Measurements from ENCODE around the gene CENPB.

DNA sequence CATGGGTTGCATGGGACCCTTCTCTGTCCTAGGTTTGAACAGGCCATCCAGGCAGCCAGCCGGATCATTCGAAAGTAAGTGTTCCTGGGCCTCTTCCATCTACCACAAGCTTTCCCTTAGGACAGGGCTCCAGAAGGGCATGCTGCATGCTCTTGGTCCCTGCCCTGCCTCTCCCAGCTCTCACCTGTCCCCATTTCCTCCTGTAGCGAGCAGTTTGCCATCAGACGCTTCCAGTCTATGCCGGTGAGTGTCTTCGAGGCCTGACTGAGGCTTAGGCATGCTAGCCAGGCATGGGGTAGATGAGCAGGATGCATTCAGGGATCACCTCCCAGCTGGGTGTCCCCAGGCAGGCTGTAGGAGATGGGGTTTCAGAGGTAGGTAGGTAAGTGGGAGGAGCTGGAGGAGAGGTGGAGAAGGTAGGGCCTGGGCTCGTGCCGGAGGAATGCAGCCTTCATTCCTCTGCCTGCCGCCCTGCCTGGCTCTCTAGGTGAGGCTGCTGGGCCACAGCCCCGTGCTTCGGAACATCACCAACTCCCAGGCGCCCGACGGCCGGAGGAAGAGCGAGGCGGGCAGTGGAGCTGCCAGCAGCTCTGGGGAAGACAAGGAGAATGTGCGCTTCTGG lies 13.8 kb upstream of the CENPB start:
- TF ChIP-seq, protein P1, sequence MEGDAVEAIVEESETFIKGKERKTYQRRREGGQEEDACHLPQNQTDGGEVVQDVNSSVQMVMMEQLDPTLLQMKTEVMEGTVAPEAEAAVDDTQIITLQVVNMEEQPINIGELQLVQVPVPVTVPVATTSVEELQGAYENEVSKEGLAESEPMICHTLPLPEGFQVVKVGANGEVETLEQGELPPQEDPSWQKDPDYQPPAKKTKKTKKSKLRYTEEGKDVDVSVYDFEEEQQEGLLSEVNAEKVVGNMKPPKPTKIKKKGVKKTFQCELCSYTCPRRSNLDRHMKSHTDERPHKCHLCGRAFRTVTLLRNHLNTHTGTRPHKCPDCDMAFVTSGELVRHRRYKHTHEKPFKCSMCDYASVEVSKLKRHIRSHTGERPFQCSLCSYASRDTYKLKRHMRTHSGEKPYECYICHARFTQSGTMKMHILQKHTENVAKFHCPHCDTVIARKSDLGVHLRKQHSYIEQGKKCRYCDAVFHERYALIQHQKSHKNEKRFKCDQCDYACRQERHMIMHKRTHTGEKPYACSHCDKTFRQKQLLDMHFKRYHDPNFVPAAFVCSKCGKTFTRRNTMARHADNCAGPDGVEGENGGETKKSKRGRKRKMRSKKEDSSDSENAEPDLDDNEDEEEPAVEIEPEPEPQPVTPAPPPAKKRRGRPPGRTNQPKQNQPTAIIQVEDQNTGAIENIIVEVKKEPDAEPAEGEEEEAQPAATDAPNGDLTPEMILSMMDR (conservative IDR thresholded peaks at IDR 0.05; ENCODE audit: low read depth, low read length) = no peak
- no peak for TF ChIP-seq EZH2 (IDR thresholded peaks at IDR 0.05; ENCODE audit: borderline replicate concordance, low read depth, low read length, poor library complexity, severe bottlenecking)
